Measurements from ENCODE around the gene GABRB2.
"Not testable (repeated sequence)": the region's sequence is repeated elsewhere in the genome, so short reads cannot be mapped to it uniquely, and the experiment has no call there.

GABRB2 gene

GRCh38 chr5:161380486-161380885, 166.0 kb downstream of the GABRB2 start:
- DNase-seq: no peak

DNA sequence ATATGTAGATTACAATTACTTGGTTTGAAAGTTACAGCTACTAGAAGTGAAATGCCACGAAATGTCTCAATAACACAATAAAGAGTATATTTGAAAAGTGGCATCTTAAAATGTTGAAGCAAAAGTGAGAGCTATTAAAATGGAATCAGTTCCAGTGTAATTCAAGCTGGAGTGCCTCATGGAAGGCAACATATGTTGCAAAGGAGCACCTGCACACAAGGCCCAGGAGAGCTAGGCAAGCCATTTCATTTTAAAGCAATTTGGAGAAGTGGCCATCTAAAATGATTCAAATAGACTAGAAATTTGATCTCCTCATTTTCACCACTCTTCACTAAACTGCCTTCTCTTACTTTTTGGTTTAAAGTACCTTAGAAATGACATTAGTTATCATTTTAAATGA, 167.8 kb downstream of the GABRB2 start:
- DNase-seq: no peak

- no peak for DNase-seq
Measured at GRCh38 chr5:161376034-161376433, 170.5 kb downstream of the GABRB2 start.

DNA sequence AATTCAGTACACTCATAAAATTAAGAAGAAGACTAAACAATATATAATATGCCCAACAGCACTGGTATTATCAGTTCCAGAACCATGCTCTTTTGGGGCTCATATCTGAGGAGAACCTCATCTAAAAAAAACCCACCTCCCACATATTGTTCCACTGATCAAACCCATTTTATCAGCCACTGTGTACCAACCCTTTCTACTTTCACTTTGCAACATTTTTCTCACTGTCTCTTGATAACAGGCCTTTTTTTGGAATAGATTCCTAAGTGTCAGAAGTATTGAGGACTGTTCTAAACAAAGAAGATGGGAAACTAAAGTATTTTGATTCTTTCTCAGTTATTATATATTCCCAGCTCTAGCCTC, 173.2 kb downstream of the GABRB2 start:
- no peak for DNase-seq

GRCh38 chr5:161372682-161373344, 173.7 kb downstream of the GABRB2 start:
- no peak for DNase-seq

DNA sequence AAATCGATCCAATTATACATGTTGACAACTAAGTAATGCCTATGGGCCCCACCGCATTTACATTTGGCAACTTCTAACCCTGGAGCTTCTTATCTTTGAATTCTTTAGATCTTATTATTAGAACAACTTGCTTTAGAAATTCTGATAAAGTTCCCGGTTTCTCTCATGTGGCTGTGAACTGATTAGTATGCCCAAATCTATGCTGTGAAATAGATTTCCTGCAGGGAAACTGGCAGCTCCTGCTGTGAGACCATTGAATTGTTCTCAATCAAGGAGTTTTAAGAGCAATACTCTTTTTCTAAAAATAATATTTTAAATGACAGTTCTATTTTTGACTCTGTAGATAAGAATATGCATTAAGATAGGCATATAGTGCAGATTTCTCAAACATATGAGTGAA, 177.5 kb downstream of the GABRB2 start:
- no peak for DNase-seq

GRCh38 chr5:161358446-161358845, 188.1 kb downstream of the GABRB2 start:
- no peak for DNase-seq

DNA sequence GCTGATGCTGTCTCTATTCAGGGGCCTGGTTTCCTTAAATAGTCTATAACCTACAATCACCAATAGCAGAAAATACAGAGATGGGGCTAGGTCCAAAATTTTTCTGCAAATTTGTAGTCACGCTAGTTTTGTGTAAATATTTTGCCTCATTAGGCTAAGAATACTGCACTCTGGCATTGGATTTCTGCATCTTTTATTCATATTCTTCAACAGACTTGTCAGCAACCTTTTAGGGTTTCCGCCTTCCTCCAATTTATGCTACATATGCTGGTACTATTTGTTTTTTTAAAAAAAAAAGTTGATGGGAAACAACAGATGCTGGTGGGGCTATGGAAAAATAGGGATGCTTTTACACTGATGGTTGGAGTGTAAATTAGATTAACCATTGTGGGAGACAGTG, 202.3 kb downstream of the GABRB2 start:
- no peak for DNase-seq

GRCh38 chr5:161342886-161343285, 203.6 kb downstream of the GABRB2 start:
- no peak for DNase-seq

DNA sequence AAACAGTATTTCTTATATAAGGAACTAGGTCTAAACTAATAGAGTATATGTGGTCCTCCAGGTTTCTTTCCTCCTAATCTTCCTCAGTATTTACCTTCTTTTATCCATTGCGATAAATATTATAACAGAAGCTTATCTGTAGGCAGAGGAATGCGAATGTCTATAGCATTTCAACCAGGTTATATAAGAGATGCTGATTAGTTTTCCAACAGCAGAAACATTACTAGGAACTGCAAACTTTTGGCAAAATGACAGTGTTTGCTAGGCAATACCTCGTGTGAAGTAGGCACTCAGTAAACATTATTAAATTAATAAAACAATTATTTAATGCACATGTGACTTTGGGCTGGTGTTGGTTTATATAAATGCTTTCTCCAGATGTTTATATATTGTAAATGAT, 206.5 kb downstream of the GABRB2 start:
- DNase-seq: no peak

- DNase-seq: no peak
Measured at GRCh38 chr5:161333194-161333880, 213.2 kb downstream of the GABRB2 start.

DNA sequence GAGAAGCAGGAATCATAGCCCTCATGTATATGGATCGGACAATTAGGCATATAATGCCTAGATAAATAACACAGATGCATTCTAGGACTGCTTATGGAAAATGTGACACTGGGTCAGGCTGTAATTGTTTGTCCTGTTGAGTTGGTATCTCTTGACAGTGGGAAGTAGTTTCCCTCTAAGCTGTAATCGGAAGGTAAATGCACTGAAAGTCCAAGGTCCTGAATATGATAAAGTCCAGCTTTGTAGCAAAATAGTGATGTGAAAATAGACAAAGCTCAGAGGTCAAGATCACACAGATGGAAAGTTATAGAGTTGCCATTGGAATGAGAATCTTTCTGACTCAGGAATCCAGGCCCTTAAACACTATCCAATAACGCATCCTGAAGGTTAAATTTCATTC, 214.2 kb downstream of the GABRB2 start:
- DNase-seq: no peak

DNA sequence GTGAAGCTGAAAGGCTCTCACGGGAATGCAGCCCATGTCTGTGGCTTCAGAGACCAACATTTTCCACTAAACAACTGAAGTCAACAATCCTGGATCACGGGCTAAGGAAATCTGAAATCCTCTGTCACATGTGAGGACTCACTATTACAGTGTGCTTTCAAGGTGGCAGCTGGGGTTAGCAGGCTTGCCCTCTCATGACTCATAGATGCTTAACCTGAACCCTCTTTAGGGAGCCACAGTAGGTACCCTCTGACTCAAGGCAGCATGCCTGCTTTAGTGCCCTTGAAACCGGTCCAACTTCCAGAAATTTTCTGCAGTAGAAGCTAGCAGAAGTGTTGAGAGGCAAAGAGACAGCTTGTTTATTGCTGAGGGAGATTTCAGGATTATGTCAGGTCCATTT, 232.5 kb downstream of the GABRB2 start:
- no peak for DNase-seq

DNA sequence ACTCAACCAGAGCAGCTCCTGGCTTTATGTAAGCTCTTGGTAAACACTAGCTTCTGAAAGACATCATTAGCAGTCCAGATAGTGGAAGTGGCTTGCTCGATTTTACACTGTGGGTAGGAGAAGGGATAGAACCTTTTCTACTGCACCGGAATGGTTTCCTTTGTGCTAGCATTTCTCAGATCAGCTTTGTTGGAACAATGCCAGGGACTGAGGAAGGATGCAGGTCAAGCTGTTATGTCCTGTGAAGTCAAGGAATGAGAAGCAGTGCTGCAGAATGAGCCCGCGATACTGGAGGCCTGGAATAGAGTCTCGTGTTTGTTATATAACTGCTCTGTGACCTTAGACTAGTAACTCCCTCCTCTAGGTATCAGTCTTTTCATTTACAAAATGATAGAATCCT, 233.6 kb downstream of the GABRB2 start:
- no peak for DNase-seq

GRCh38 chr5:161311965-161312364, 234.6 kb downstream of the GABRB2 start:
- DNase-seq: no peak

GRCh38 chr5:161311146-161311708, 235.3 kb downstream of the GABRB2 start:
- DNase-seq: no peak

DNA sequence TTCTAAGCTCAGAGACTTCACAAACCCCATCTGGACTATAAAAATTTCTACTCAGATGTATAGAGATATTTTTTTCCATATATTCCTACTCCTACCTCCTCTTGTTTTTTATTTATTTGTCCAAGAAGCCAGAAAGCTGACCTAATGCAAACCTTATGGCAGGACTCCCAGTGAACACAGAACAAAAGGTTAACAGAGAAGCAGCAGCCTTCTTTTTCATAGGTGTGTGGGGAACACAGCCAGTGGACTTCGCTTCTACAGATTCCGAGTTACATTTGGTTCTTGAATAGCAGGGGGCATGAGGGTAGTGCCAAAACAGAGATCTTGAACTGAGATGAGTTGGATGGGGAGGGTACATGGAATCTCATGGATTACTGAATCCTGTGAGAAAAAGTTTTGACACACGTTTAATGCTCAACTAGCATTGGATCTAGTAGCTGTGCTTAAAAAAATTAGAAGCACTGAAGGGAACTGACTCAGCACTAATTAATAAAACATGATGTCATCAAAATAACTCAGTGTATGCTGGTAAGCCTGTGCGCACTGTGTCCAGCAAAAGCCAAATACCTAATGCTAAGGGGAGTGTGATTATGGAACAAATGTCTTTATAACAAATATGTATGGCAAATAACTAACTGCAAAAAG, 240.1 kb downstream of the GABRB2 start:
- no peak for DNase-seq

GRCh38 chr5:161305601-161306000, 240.9 kb downstream of the GABRB2 start:
- DNase-seq: no peak

- DNase-seq: no peak
Measured at GRCh38 chr5:161302559-161302958, 244.0 kb downstream of the GABRB2 start.

- DNase-seq: no peak
Measured at GRCh38 chr5:161301586-161301985, 244.9 kb downstream of the GABRB2 start.

DNA sequence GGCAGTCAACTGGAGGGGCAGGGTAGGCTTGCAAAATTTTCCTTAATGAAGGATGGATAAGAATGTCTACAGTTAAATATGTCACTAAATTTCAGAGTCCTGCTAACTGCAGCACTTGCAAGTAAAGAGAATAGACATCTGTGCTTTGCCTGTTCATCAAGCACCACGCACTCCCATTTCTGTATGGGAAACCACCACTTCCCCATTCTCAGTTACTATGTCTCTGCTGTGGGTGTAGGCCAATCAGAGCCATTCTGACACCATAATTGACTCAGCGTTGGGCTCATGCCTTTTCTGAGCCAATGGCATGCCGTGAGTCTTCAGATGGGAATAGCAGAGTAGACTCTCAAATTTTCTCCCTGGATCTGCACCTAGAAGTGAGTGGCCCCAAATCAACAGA, 247.5 kb downstream of the GABRB2 start:
- DNase-seq: no peak

- DNase-seq: not testable (repeated sequence)
Measured at GRCh38 chr5:161297388-161297787, 249.1 kb downstream of the GABRB2 start.

DNA sequence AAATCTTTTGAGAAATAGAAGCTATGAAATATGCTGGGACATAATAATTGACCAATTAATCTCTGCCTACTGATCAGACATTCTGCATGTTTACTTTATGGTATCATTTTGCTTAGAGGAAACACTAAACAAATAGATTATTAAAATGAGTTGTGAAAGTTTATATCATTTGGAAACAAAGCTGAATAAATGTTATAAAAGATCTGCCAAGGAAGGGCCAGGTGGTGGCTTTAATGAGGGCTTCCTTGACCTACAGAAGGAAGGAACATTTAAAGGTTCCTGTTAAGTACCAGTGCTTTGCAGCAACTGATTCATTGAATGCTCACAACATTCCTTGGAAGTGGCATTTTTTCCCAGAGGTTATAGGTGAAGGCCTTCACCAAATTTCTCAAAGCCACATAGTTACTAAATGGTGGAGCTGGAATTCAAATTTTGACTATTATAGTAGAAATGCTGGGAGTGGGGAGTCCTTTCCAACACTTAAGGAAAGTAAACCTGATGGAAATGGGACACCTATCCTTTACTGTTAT, 250.7 kb downstream of the GABRB2 start:
- no peak for DNase-seq

DNA sequence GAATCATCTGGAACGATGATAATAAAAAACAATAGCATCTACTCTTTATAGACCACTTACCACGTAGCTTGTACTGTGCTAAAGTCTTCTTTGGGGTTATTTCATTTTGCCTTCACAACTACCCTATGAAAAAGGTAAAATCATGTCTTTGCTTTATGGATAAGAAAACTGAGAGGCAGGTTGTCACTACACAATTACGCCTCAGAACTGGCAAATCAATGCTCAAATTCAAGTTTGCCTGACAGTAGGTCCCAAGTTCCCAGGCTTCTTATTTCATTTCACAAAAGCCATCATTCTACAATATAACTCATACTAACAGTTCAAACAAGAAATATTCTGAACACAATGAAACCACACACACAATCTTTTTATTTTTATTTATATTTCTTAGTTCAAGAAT, 258.5 kb downstream of the GABRB2 start:
- no peak for DNase-seq
